H1 (cell line): Measurements from ENCODE around the gene TUBGCP6.

Experiments
- RAD21 ChIP-seq, 2 experiments: IDR thresholded peaks in 1 of 2; conservative IDR thresholded peaks in 1 of 2; 2 replicates each; pipeline ENCODE4 v1.6.1; 2011; ENCODE audit warnings: low read depth in 2 of 2, low read length in 2 of 2, improper control_type of control experiment in 1 of 2, inconsistent platforms in 1 of 2, mild to moderate bottlenecking in 1 of 2, moderate library complexity in 1 of 2
- RFX5 ChIP-seq: IDR thresholded peaks from 2 replicates; pipeline ENCODE4 v1.6.1; 2011; ENCODE audit warnings: low read depth, low read length, improper control_type of control experiment, borderline replicate concordance
- YY1 ChIP-seq: IDR thresholded peaks from 2 replicates; pipeline ENCODE4 v1.6.1; 2011; ENCODE audit warnings: low read depth, mild to moderate bottlenecking, low read length
- TF ChIP-seq, protein P1 (sequence below), 3 experiments: IDR thresholded peaks; 1 replicate in 2 of 3; 2 replicates in 1 of 3; pipeline versions ENCODE4 v1.5.1 to v1.6.1; 2011; ENCODE audit warnings: low read length in 3 of 3, mild to moderate bottlenecking in 3 of 3, inconsistent platforms in 2 of 3, low read depth in 1 of 3, moderate library complexity in 1 of 3; ENCODE audit not compliant: insufficient read depth in 1 of 3; ENCODE audit errors: control extremely low read depth in 1 of 3
- TF ChIP-seq, protein P2 (sequence below): IDR thresholded peaks from 2 replicates; pipeline ENCODE4 v1.6.1; 2011; ENCODE audit warnings: low read depth, mild to moderate bottlenecking, low read length; ENCODE audit not compliant: insufficient read depth

DNA sequence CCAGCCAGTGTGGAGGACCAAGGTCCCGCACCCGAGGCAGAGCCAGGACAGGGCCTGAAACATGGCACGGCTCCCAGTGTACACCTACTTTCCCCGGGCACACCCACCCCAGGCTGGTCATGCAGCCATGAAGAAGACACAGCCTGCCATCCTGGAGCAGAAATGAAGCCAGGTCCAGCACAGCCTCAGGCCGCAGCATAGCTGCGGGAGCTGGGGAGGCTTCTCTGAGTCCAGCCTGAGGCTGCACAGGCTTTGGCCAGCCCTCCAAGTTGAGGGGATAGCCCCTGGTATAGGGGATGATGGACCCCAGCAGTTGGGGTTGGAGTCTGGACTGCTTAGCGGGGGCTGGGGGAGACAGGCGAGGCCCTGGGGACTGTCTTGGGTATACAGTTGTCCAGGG, 9.1 kb upstream of the TUBGCP6 start:
- TF ChIP-seq, protein P1, sequence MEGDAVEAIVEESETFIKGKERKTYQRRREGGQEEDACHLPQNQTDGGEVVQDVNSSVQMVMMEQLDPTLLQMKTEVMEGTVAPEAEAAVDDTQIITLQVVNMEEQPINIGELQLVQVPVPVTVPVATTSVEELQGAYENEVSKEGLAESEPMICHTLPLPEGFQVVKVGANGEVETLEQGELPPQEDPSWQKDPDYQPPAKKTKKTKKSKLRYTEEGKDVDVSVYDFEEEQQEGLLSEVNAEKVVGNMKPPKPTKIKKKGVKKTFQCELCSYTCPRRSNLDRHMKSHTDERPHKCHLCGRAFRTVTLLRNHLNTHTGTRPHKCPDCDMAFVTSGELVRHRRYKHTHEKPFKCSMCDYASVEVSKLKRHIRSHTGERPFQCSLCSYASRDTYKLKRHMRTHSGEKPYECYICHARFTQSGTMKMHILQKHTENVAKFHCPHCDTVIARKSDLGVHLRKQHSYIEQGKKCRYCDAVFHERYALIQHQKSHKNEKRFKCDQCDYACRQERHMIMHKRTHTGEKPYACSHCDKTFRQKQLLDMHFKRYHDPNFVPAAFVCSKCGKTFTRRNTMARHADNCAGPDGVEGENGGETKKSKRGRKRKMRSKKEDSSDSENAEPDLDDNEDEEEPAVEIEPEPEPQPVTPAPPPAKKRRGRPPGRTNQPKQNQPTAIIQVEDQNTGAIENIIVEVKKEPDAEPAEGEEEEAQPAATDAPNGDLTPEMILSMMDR (IDR thresholded peaks at IDR 0.05; ENCODE audit: control extremely low read depth in 1 of 3, insufficient read depth in 1 of 3, low read depth in 1 of 3, low read length in 3 of 3), result no peak
- TF ChIP-seq RFX5 (no peak), RAD21 (IDR thresholded peaks at IDR 0.05 in 1 of 2, conservative IDR thresholded peaks at IDR 0.05 in 1 of 2; ENCODE audit: low read depth in 2 of 2, low read length in 2 of 2) (no peak), YY1 (no peak)
- TF ChIP-seq, protein P2, sequence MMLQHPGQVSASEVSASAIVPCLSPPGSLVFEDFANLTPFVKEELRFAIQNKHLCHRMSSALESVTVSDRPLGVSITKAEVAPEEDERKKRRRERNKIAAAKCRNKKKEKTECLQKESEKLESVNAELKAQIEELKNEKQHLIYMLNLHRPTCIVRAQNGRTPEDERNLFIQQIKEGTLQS, result no peak
